Right hindlimb (tissue), 1 donor: ENCODE data around the gene PHACTR1.
A peak's percentile ranks its signal among the peaks of the same experiment; 100 is the strongest.

Experiments used
- DNase-seq: peaks from one replicate; pipeline ENCODE4 v3.0.0-alpha.2; 2018

The PHACTR1 gene

DNA sequence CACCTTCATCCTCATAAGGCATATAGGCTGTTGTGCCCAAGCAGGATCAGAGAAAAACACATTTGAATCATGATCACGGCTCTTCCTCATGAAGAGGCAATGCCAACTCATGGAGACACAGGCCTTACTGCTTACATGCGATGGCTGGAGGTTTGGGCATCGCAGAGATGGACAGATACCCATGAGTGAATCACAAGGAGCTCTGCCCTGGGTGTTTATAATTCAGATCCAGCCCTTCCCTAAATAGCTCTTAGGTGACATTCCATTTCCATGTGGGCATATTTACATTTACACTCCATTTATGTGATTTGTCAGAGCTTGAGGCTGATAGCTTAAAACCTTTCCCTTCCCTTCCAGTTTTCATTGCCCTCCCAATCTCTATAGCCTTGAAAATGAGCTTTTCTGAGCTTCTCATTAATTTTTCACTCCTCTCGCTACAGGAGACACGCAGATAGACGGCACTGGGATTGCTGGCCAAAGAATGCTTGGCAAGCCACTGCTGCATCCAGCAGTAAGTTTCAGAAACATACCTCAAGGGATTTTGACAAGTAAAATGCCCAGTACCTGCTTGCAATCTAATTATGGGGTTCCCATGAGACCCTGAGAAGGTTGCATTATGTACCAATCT is 362.6 kb downstream of the PHACTR1 start:
- no peak for DNase-seq

DNA sequence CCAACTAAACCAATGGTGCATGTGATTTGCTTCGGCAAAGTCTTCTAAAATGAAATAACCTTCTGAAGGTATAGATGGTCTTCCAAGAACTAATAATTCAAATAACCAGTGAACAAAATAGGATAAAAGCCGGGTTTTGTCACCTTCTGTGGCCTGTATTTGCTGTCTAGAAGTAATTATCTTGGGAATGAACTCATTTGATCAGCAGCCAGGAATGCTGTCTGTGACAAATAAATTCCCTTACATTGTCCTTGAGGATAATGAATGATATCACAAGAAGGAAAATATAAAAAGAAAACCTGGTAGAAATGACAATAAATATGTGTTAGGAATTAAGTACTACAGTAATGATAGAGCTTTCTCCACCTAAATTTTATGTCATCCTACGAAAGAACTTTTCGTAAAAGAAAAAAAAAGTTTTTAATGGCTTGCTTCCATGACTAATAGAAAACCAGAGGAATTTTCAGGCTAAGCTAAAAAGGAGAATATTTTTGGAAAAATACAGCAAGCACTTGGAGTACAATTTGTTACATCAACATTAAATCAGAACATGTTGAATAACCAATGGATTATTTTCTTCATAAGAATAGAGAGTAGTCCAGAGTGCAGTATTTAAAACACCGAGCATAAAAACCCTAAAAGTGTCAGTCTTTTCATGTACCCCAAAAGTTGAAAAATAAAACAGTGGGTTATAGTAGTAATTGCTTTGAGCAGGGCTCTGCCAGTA is 364.1 kb downstream of the PHACTR1 start:
- no peak for DNase-seq

DNA sequence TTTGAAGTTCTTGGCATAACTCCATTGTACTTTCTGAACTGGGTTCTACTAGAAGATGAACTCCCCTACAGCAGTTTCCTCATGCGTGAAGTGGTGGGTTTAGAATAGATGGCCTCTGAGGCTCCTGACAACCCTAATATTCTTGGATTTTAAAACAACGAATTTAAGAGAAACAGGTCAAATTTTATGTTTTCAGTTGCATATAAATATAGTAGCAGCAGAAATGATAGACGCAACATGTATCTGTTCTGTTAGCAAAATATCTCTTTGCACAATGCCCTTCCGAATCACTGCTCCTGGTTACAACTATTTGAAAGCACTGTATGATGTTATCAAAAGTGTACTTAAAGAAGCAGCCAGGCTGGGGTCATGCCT is 364.6 kb downstream of the PHACTR1 start:
- no peak for DNase-seq

DNA sequence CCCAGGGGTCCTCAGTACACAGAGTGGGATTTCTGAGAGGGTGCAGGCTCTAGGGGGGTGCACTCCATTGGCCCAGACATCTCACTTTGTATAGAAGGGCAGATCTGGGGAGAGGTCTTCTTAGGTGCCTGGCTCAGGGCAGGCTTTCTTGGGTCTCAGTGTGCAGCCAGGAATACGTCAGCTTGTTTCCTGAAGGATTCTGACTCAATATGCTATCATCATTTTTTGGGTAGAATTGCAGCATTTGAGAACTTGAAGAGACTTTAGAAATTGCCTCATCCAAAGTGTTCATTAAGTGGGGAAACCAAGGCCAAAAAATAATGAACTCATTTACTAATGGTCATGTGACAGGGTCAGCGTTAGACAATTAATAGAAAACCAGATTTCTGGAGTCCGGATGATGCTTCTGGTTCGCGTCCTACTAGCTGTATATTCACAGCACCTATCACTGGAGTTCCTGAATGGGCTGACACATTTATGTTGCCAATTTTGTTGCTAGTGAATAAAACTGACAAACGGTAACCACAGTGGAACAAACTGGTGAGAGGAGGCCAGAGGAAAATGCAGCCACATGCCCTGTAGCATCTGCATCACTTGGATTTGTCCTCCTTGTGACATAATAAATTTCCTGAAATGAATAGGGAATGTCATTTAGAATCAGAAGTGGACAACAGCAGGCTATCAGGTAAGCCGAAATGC is 372.9 kb downstream of the PHACTR1 start:
- DNase-seq, result no peak

- DNase-seq, result no peak
Observed at GRCh38 chr6:13091192-13091591, 374.6 kb downstream of the PHACTR1 start.

DNA sequence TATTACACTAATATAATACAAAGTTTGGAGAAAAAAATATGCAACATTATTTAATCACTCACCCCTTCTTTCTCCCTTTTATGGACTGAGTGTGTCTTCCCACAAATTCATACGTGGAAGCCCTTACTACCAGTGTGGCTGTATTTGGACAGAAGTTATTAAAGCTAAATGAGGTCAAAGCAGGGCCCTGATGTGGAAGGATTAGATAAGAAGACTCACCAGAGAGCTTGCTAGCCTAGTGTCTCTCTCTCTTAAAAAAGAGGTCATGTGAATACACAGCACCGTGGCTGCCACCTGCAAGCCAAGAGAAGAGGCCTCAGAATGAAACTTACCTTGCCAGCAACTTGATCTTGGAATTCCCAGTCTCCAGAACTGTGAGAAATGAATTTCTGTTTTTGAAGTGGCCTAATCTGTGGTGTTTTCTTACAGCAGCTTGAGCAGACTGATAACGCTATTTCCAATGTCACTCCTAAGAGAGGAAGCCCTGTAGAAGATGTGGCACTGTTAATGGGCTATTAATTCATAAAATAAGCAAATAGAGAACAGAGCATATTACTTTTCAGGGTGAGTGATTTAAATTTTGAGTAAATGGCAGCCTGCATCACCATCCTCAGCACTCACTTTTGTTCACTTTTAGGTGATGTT is 378.3 kb downstream of the PHACTR1 start:
- DNase-seq, result no peak

GRCh38 chr6:13096084-13096483 is 379.5 kb downstream of the PHACTR1 start:
- no peak for DNase-seq

GRCh38 chr6:13097454-13097853 is 380.9 kb downstream of the PHACTR1 start:
- no peak for DNase-seq

GRCh38 chr6:13098006-13098405 is 381.4 kb downstream of the PHACTR1 start:
- no peak for DNase-seq

GRCh38 chr6:13098793-13099570 is 382.4 kb downstream of the PHACTR1 start:
- no peak for DNase-seq

DNA sequence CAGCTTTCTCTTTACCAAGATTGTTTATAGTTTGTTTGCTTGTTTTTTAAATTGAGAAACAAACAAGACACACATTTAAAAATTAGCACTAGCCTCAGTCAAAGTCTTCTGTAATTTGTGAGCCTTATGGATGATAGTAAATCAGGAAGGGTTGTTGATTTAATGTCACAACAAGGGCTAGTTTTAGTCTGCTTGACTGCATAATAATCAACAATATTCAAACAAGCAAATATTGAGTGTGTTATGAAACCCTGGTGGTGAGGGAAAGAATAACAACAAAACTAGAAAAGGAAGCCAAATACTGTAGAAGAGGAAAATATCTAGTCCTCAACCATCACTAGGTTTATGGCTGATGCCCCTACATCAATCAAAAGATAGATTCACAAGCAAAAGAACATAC is 383.2 kb downstream of the PHACTR1 start:
- no peak for DNase-seq

- DNase-seq, result no peak
Observed at GRCh38 chr6:13101409-13101808, 384.8 kb downstream of the PHACTR1 start.

GRCh38 chr6:13101985-13102384 is 385.4 kb downstream of the PHACTR1 start:
- DNase-seq, result no peak

GRCh38 chr6:13103169-13103568 is 386.6 kb downstream of the PHACTR1 start:
- DNase-seq, result no peak

- no peak for DNase-seq
Observed at GRCh38 chr6:13105139-13105538, 388.6 kb downstream of the PHACTR1 start.

DNA sequence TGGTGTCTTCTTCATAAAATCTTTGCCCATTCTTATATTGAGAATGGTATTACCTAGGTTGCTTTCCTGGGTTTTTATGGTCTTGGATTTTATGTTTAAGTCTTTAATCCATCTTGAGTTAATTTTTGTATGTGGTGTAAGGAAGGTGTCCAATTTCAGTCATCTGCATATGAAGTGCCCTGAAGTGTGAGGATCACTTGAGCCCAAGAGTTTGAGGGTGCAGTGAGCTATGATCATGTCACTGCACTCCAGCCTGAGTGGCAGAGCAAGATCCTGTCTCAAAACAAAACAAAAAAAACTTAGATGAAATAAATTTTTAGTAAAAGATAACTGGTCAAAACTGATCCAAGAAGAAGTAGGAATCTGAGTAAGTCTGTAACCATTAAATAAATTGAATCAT is 396.4 kb downstream of the PHACTR1 start:
- no peak for DNase-seq

DNA sequence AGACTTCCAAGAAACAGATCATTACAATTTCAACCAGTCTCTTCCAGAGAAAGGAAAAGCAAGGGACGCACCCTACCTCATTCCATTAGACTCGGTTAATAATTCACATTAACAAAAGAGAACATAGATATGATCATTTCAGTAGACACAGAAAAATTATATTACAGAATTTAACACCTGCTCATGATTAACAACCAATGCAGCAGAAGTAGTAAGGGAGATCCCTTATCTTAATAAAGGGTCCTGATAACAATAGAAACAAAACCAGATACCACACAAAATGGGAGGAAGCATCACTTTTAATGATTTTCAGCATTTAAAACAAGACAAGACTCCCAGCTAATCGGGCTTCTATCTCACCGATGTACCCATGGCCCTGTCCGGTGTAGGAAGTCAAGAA is 396.8 kb downstream of the PHACTR1 start:
- no peak for DNase-seq

- DNase-seq, result peak; percentile 56
Observed at GRCh38 chr6:13113981-13114593, 397.5 kb downstream of the PHACTR1 start.

GRCh38 chr6:13116155-13116554 is 399.6 kb downstream of the PHACTR1 start:
- no peak for DNase-seq

DNA sequence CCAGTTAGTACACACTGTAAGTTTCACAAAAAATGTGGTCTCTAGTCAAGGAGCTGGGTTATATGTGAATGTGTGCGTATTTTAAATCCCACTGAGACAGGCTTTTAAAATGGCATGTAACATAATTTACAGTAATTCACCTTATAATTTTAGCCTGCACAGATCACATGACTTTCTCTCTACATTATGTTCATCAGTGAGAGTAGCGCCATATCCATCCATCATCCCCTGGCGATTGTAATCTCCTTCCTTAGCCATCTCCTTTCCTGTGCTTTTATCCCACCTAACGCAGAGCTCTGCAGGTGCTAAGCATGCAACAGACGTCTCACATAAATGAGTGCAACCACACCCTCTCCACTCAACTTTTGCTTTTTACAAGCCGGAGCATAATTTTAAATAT is 401.0 kb downstream of the PHACTR1 start:
- no peak for DNase-seq

DNA sequence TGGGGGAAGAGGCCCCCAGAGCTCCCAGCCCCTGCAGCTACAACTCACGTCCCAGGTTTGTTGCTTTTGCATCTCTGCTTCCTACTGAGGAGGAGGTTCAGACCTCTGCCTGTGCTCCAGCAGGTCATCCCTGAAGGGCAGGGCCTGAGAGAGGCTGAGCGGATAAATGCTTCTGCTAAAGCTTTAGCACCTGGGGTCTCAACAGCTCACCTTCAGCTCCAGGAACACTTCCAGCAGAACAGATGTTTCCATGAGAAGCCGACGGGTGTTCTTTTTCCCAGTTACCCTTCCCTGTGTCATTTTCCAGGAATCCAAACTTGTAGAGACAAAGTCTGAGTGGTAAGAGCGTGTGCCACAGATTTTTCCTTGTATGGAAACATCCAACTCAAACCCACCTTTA is 403.0 kb downstream of the PHACTR1 start:
- no peak for DNase-seq
